ENCODE data around the gene HPS4. TPM values are rescaled to one million over a fixed set of nuclear protein-coding genes. Genes with fewer than 3 reads are reported as not detected.

HPS4 gene
- total RNA-seq: 30.6 and 36.1 TPM in 2 replicates

GRCh38 chr22:26483439-26484359 is at the start of gene HPS4, which contains the start of gene SRRD:
HPS4 (minus strand) TSS chr22:26483783; CDS start chr22:26481762, 2,021 bp downstream.
SRRD (plus strand) TSS chr22:26483877; CDS start chr22:26483891, 14 bp downstream.

GRCh38 chr22:26512149-26512793 is 28.7 kb upstream of the HPS4 start, which contains the start of gene TFIP11:
TFIP11 (minus strand) TSS chr22:26512473; CDS start chr22:26510272, 2,201 bp downstream.

DNA sequence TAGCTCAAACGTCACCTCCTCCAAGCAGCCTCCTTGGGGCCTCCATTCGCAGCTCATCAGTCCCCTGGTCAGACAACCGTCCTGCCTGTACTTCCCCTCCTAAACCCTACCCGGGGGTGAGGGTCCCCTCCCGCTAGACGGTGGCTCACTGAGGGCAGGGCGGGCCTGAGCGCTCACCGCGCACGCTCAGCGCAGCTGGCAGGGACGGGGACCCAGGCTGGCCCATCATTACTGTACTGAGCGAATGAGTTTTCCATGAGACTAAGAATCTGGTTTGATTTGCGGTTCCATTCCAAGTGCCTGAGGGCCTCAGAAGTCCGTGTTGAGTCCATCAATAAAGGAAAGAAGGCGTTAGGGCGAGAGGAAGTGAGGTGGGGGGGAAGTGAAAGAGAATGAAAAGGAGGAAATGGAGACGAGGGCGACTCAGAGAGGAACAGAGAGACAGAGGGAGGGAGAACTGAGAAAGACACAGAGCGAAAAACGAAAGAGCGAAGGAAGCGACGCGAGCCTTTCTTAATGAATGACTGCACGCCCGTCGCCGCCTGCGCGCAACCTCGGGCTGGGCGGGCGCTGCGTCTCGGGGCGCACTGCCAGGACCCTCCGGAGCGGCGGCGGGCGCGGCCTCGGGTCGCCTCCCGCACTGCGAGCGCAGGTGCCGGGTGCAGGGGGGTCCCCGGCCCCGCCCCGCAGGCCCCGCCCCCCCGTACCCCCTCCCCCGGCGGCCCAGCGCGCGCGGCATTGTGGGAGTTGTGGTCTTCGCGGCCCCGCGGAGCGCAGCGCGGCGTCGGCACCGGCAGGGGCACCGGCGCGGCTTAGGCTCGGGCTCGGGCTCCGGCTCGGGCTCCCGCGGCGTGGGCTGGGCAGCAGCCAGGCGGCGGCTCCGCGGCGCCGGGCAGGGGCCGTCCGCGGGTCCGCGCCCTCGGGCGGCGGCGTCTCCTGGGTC is 54.8 kb downstream of the HPS4 start, which contains the start of gene ASPHD2:
TSS of gene ASPHD2 (plus strand) at position 746 of the 943 bp plus-strand sequence. CDS start 4,356 bp downstream, outside the sequence.

Other genes with a start within 250 kb of the HPS4 start
- 0.87 and 2.2 TPM in 2 replicates for gene ASPHD2, start 54.5 kb downstream of the HPS4 start, total RNA-seq
- gene SRRD, start 94 bp upstream of the HPS4 start, total RNA-seq: 11.1 and 14.3 TPM in 2 replicates
- gene TFIP11, start 28.7 kb upstream of the HPS4 start, total RNA-seq: 40.6 and 42.5 TPM in 2 replicates
- gene TPST2, start 106.3 kb upstream of the HPS4 start, total RNA-seq: 15.1 and 35.1 TPM in 2 replicates
- not detected in 2 replicates for gene CRYBB1, start 134.2 kb upstream of the HPS4 start, total RNA-seq
- gene CRYBA4, start 138.2 kb upstream of the HPS4 start, total RNA-seq: not detected in 2 replicates
- gene MIAT, start 173.8 kb upstream of the HPS4 start, total RNA-seq: 1.3 and 1.9 TPM in 2 replicates

All from smooth muscle cell of trachea (primary cell).